CD4-positive, alpha-beta T cell (primary cell): Measurements from ENCODE around the gene SAE1. TPM values are rescaled to one million over a fixed set of nuclear protein-coding genes. Genes with fewer than 3 reads are reported as not detected.

Experiments
- ATAC-seq: fragments of 200-7000 bp; cut with Tn5 transposase; one replicate; pipeline ENCODE4 v1.10.0; 2022; ENCODE audit warnings: mild to moderate bottlenecking; ENCODE audit not compliant: poor library complexity
- CTCF ChIA-PET: fragments of 350-600 bp; sonication (Branson Sonifier 250); formaldehyde crosslinking; loops from one replicate; lab custom pipeline; 2021; ENCODE audit warnings: antibody characterized with exemption, inconsistent platforms; lab: Charles Lee
- POLR2A ChIA-PET: fragments of 350-600 bp; sonication (Branson Sonifier 250); formaldehyde crosslinking; loops from one replicate; lab custom pipeline; 2021; ENCODE audit warnings: antibody characterized with exemption, inconsistent platforms; lab: Charles Lee
- DNase-seq, 14 experiments: peaks; one replicate each; pipeline ENCODE4 v3.0.0-alpha.2; 2013 to 2020; ENCODE audit warnings: mixed read lengths in 2 of 14
- H3K27ac ChIP-seq, 2 donors: one replicate each; pipeline versions ENCODE4 v1.5.1 to v1.7.0; 2013; ENCODE audit warnings: low read length in 2 of 2, low read depth in 1 of 2, mild to moderate bottlenecking in 1 of 2
- H3K27me3 ChIP-seq, 2 experiments: 1 replicate in 1 of 2; 2 replicates in 1 of 2; pipeline versions ENCODE4 v1.6.1 to v1.7.0; 2013; ENCODE audit warnings: low read length in 2 of 2, control low read depth in 1 of 2, mild to moderate bottlenecking in 1 of 2, moderate library complexity in 1 of 2; ENCODE audit not compliant: insufficient read depth in 2 of 2, control insufficient read depth in 1 of 2
- H3K36me3 ChIP-seq: one replicate; pipeline ENCODE4 v1.6.1; 2013; ENCODE audit warnings: low read length, control low read depth; ENCODE audit not compliant: insufficient read depth
- H3K4me1 ChIP-seq: one replicate; pipeline ENCODE4 v1.6.1; 2013; ENCODE audit warnings: low read length, control low read depth; ENCODE audit not compliant: insufficient read depth
- H3K4me3 ChIP-seq: one replicate; pipeline ENCODE4 v1.5.1; 2013; ENCODE audit warnings: mild to moderate bottlenecking, low read length, moderate library complexity
- H3K9me3 ChIP-seq, 2 experiments: 1 replicate in 1 of 2; 2 replicates in 1 of 2; pipeline versions ENCODE4 v1.6.1 to v1.7.0; 2013; ENCODE audit warnings: low read length in 2 of 2, mild to moderate bottlenecking in 2 of 2, control low read depth in 1 of 2, moderate library complexity in 1 of 2; ENCODE audit not compliant: control insufficient read depth in 1 of 2, insufficient read depth in 1 of 2
- H3K27ac Mint-ChIP-seq: one replicate; pipeline ENCODE4 v1.8.0; 2020; ENCODE audit warnings: mixed read lengths
- H3K27me3 Mint-ChIP-seq: one replicate; pipeline ENCODE4 v1.8.0; 2021; ENCODE audit warnings: mixed read lengths
- H3K36me3 Mint-ChIP-seq: one replicate; pipeline ENCODE4 v1.8.0; 2021; ENCODE audit warnings: low read depth, mixed read lengths
- H3K4me1 Mint-ChIP-seq: one replicate; pipeline ENCODE4 v1.8.0; 2021; ENCODE audit warnings: low read depth, mixed read lengths
- H3K4me3 Mint-ChIP-seq: one replicate; pipeline ENCODE4 v1.8.0; 2020; ENCODE audit warnings: mild to moderate bottlenecking, mixed read lengths
- H3K9me3 Mint-ChIP-seq: one replicate; pipeline ENCODE4 v1.8.0; 2020; ENCODE audit warnings: mixed read lengths
- intact Hi-C, 2 experiments: fragments of 100-400 bp; cut with DNase I in 1 of 2; cut with micrococcal nuclease in 1 of 2; formaldehyde crosslinking; loops; one replicate each; pipeline versions ENCODE4 v1.15.1 to v1.9.0; 2023 to 2025; cut with DNase I, micrococcal nuclease
- total RNA-seq, 174 experiments: library from RNA in 2 of 174; stranded (reverse) in 2 of 174; gene quantifications; one replicate each; pipeline ENCODE4 v1.2.3 and lab custom pipeline; 2021 to 2026
- TF ChIP-seq, protein P1 (sequence below): fragments of 200-600 bp; IDR thresholded peaks from one replicate; pipeline ENCODE4 v1.8.0; 2022; ENCODE audit warnings: antibody characterized with exemption, mild to moderate bottlenecking

SAE1 gene
- total RNA-seq, 2 experiments from 2014 or later, result 29.6 to 30.9 TPM

DNA sequence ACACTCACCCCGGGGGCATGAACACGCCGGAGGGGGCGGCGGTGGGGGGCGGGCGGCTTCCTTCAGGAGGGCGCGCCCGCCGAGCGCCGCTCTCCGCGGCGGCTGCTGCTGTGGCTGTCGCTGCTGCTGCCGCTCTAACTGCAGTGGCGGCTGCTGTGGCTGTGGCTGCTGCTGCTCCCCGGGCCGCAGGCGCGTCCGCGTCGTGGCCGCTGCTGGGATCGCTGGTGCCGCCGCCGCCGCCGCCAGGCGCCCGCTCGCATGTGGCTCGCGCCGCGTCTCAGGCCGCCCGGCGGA is 100.2 kb downstream of the SAE1 start, which contains the start of gene BBC3:
TSS of gene BBC3 (minus strand) at position 279 of the 294 bp plus-strand sequence. CDS start 2,768 bp downstream, outside the sequence.
- intact Hi-C loops, result loop anchor here (1.0 to 10.0 kb wide), 5 partner anchors 10 to 516 kb away; partner anchors contain the start of genes CCDC9 (in 1 of the 2) and PRKD2 (in 1 of the 2)
- Histone ChIP-seq H3K4me1 (peaks cover 56% of the 10 kb centered on the region), H3K36me3 (no peaks in the 10 kb centered on the region), H3K27me3 (no peaks in the 10 kb centered on the region), H3K27ac (peak within 1 kb of the TSS; percentile 55 to 93), H3K9me3 (no peaks in the 10 kb centered on the region), H3K4me3 (peak within 1 kb of the TSS; percentile 76)
- DNase-seq (no peak), ATAC-seq (no peak)
- Mint-ChIP-seq H3K27ac (peak within 1 kb of the TSS; percentile 72), H3K36me3 (no peaks in the 10 kb centered on the region), H3K4me3 (peak within 1 kb of the TSS; percentile 85), H3K27me3 (no peaks in the 10 kb centered on the region), H3K4me1 (peaks cover 28% of the 10 kb centered on the region), H3K9me3 (no peaks in the 10 kb centered on the region)
- POLR2A ChIA-PET, result no interaction called here
- TF ChIP-seq, protein P1, sequence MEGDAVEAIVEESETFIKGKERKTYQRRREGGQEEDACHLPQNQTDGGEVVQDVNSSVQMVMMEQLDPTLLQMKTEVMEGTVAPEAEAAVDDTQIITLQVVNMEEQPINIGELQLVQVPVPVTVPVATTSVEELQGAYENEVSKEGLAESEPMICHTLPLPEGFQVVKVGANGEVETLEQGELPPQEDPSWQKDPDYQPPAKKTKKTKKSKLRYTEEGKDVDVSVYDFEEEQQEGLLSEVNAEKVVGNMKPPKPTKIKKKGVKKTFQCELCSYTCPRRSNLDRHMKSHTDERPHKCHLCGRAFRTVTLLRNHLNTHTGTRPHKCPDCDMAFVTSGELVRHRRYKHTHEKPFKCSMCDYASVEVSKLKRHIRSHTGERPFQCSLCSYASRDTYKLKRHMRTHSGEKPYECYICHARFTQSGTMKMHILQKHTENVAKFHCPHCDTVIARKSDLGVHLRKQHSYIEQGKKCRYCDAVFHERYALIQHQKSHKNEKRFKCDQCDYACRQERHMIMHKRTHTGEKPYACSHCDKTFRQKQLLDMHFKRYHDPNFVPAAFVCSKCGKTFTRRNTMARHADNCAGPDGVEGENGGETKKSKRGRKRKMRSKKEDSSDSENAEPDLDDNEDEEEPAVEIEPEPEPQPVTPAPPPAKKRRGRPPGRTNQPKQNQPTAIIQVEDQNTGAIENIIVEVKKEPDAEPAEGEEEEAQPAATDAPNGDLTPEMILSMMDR, result no peak
- CTCF ChIA-PET, result interaction anchor here (1.4 to 1.6 kb wide), 2 partner anchors 9 to 20 kb away, joined by 3 to 4 read pairs; no protein-coding TSS in a partner anchor

DNA sequence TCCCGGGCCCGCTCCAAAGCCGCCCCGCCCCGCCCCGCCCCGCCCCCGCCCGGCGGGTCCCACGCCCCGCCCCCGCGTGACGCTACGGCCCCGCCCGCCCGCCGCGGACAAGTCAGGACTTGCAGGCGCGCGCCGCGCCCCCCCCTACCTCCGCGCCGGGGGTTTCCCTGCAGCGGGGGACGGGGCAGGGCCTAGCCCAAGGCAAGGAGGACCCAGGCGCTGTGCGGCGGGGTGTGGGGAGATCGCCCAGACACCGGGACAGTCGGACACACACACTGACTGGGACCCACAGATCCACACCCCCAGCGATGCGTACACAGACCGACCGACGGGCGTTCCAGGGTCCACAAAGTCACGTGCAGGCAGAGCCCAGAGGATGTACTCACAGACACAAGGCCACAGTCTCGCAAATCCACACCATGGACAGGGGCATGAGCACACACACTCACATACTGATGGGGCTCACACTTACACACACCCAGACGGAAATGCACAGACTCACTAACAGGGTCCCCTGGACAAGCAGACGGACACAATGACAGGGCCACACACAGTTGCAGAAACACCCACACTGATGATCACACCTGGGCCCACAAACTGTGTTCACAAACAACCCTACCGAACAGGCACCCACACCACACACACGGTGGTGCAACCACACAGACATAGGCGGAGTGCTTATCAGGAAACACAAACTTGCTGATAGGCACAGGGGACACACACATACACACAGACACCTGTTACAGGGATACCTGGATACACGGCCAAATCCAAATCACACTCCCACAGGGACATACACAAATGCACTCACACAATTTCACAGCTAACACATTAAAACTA is 100.8 kb downstream of the SAE1 start:
- TF ChIP-seq, protein P1, result no peak
- Histone ChIP-seq H3K27ac (peak overlapping the region in 1 of 2 donors; percentile 55), H3K4me3 (peak overlapping the region; percentile 62), H3K36me3 (no peaks in the 10 kb centered on the region), H3K27me3 (no peaks in the 10 kb centered on the region), H3K9me3 (no peaks in the 10 kb centered on the region), H3K4me1 (peaks cover 55% of the 10 kb centered on the region)
- Mint-ChIP-seq H3K27ac (peak overlapping the region; percentile 72), H3K4me3 (peak overlapping the region; percentile 85), H3K27me3 (no peaks in the 10 kb centered on the region), H3K36me3 (no peaks in the 10 kb centered on the region), H3K9me3 (no peaks in the 10 kb centered on the region), H3K4me1 (peaks cover 28% of the 10 kb centered on the region)
- POLR2A ChIA-PET, result interaction anchor here (1.2 to 1.4 kb wide), 2 partner anchors 13 to 25 kb away, joined by 3 to 9 read pairs; partner anchors contain the start of gene CCDC9
- intact Hi-C loops, result loop anchor here (1.0 to 10.0 kb wide), 4 partner anchors 10 to 517 kb away; partner anchors contain the start of genes CCDC9 (in 1 of the 2) and PRKD2 (in 1 of the 2)
- peak; percentile 77 to 96 (median 90) for DNase-seq
- peak; percentile 56 for ATAC-seq
- CTCF ChIA-PET, result interaction anchor here (1.6 to 2.0 kb wide), 2 partner anchors 13 to 21 kb away, joined by 4 to 19 read pairs; no protein-coding TSS in a partner anchor

DNA sequence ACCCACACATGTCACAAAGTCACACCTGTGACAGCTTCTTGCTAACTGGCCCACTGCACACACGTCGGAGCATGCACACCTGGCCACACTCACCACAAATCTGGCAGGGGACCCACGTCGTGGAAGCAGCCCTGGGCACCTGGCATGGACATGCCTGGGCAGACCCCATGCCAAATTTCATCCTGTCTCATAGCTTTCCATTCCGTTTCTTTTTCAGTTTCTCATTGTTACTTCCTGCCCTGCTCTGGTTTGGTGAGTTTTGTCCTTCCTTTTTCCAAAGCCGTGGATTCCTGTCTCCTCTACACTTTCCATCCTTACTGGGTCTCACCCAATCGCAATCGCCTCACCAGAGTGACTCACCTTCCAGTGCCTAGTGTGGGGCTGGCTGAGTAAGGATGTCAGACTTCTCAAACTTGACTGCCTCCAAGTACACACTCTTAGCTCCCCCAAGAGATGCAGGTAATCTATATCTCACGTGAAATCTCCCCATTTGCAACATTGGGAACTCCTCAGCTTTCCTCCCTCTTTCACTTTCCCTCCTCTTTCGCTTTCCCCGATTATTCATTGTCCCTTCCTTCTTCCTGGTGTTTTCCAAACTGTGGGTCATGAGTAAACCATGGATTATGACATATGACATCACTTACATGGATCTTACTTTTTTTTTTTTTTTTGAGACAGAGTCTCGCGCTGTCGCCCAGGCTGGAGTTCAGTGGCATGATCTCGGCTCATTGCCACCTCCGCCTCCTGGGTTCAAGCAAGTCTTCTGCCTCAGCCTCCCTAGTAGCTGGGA is 102.0 kb downstream of the SAE1 start:
- DNase-seq (peak in 3 of 14 experiments; percentile 38 to 54 (median 52)), ATAC-seq (no peak)
- peak overlapping the region; percentile 72 for H3K27ac Mint-ChIP-seq
- H3K36me3 ChIP-seq, result no peaks in the 10 kb centered on the region
- H3K27me3 ChIP-seq, result no peaks in the 10 kb centered on the region
- H3K4me3 ChIP-seq, result no peak overlapping the region
- H3K27me3 Mint-ChIP-seq, result no peaks in the 10 kb centered on the region
- ChIA-PET POLR2A (interaction anchor here (0.8 to 1.4 kb wide), 3 partner anchors 12 to 46 kb away, joined by 3 to 9 read pairs (median 6); partner anchors contain the start of gene CCDC9), CTCF (interaction anchor here (1.1 to 2.0 kb wide), 3 partner anchors 12 to 22 kb away, joined by 3 to 19 read pairs (median 4); no protein-coding TSS in a partner anchor)
- H3K4me1 ChIP-seq, result peaks cover 43% of the 10 kb centered on the region
- H3K9me3 Mint-ChIP-seq, result no peaks in the 10 kb centered on the region
- H3K4me1 Mint-ChIP-seq, result peaks cover 20% of the 10 kb centered on the region
- TF ChIP-seq, protein P1, result no peak
- no peak overlapping the region for H3K27ac ChIP-seq
- intact Hi-C loops, result loop anchor here in 1 of 2 experiments (10.0 kb wide), 1 partner anchor 518 kb away; the partner anchor contains the start of gene PRKD2
- H3K36me3 Mint-ChIP-seq, result no peaks in the 10 kb centered on the region
- peak overlapping the region; percentile 85 for H3K4me3 Mint-ChIP-seq
- H3K9me3 ChIP-seq, result no peaks in the 10 kb centered on the region
